Dedifferentiated amniotic fluid mesenchymal stem cell (primary cell): ENCODE data around the gene ITIH5.
"Not testable (repeated sequence)": the region's sequence is repeated elsewhere in the genome, so short reads cannot be mapped to it uniquely, and the experiment has no call there.

Experiments
- DNase-seq: peaks from one replicate; pipeline ENCODE4 v3.0.0-alpha.2; 2016; ENCODE audit errors: extremely low spot score

Gene ITIH5

GRCh38 chr10:7687228-7687907 lies 20.6 kb upstream of the ITIH5 start:
- DNase-seq = peak; percentile 90

GRCh38 chr10:7686351-7687171 lies 19.8 kb upstream of the ITIH5 start:
- DNase-seq = no peak

- not testable (repeated sequence) for DNase-seq
Observed at GRCh38 chr10:7680078-7680477, 13.3 kb upstream of the ITIH5 start.

- DNase-seq = no peak
Observed at GRCh38 chr10:7679256-7679655, 12.5 kb upstream of the ITIH5 start.

GRCh38 chr10:7672341-7673134 lies 5.8 kb upstream of the ITIH5 start:
- no peak for DNase-seq

GRCh38 chr10:7670157-7670556 lies 3.4 kb upstream of the ITIH5 start:
- DNase-seq = no peak

GRCh38 chr10:7667262-7668141 lies 736 bp upstream of the ITIH5 start:
- no peak for DNase-seq

- DNase-seq = no peak
Observed at GRCh38 chr10:7665767-7666166, 999 bp downstream of the ITIH5 start.

- no peak for DNase-seq
Observed at GRCh38 chr10:7664707-7665106, 2.1 kb downstream of the ITIH5 start.

GRCh38 chr10:7662522-7662921 lies 4.2 kb downstream of the ITIH5 start:
- no peak for DNase-seq

GRCh38 chr10:7659560-7659959 lies 7.2 kb downstream of the ITIH5 start:
- no peak for DNase-seq

GRCh38 chr10:7657552-7657951 lies 9.2 kb downstream of the ITIH5 start:
- DNase-seq = no peak

- DNase-seq = not testable (repeated sequence)
Observed at GRCh38 chr10:7657079-7657478, 9.7 kb downstream of the ITIH5 start.

- no peak for DNase-seq
Observed at GRCh38 chr10:7651853-7652470, 14.8 kb downstream of the ITIH5 start.

GRCh38 chr10:7649673-7650300 lies 17.0 kb downstream of the ITIH5 start:
- DNase-seq = no peak

GRCh38 chr10:7647062-7647664 lies 19.6 kb downstream of the ITIH5 start:
- no peak for DNase-seq

GRCh38 chr10:7642491-7643011 lies 24.2 kb downstream of the ITIH5 start:
- no peak for DNase-seq

- DNase-seq = no peak
Observed at GRCh38 chr10:7635408-7636125, 31.2 kb downstream of the ITIH5 start.
